Gastrocnemius medialis (tissue), 4 donors: ENCODE data around the gene CLDN15. TPM values are rescaled to one million over a fixed set of nuclear protein-coding genes. Genes with fewer than 3 reads are reported as not detected.

Experiments
- ATAC-seq, 2 donors: fragments of 150-250 bp; one replicate each; pipeline ENCODE4 v1.9.1; 2016
- DNase-seq, 2 donors: peaks; one replicate each; pipeline ENCODE4 v3.0.0-alpha.2; 2019
- H3K27ac ChIP-seq, 4 donors: fragments of 200-600 bp; sonication (generic); 1 replicate in 1 of 4; 2 replicates in 3 of 4; pipeline ENCODE4 v1.5.1; 2016 to 2018; ENCODE audit warnings: mild to moderate bottlenecking in 2 of 4, moderate library complexity in 1 of 4
- H3K27me3 ChIP-seq, 3 donors: fragments of 200-600 bp; sonication (generic) in 2 of 3; 1 replicate in 1 of 3; 2 replicates in 2 of 3; pipeline versions ENCODE4 v1.5.1 to v1.6.0; 2016 to 2019; ENCODE audit warnings: mild to moderate bottlenecking in 1 of 3, moderate library complexity in 1 of 3
- H3K36me3 ChIP-seq, 2 donors: fragments of 200-600 bp; sonication (generic) in 1 of 2; one replicate each; pipeline ENCODE4 v1.5.1; 2017 to 2018
- H3K4me1 ChIP-seq, 2 donors: fragments of 200-600 bp; sonication (generic) in 1 of 2; one replicate each; pipeline ENCODE4 v1.5.1; 2016 to 2017; ENCODE audit warnings: mild to moderate bottlenecking in 2 of 2
- H3K4me3 ChIP-seq, 4 donors: fragments of 200-600 bp; sonication (generic) in 3 of 4; 1 replicate in 1 of 4; 2 replicates in 3 of 4; pipeline ENCODE4 v1.5.1; 2016 to 2019; ENCODE audit warnings: mild to moderate bottlenecking in 2 of 4
- H3K9me3 ChIP-seq, 3 donors: fragments of 200-600 bp; sonication (generic) in 2 of 3; 1 replicate in 1 of 3; 2 replicates in 2 of 3; pipeline ENCODE4 v1.5.1; 2016 to 2019
- CTCF ChIP-seq, 5 experiments: fragments of 450-650 bp in 3 of 5; fragments of 200-600 bp in 2 of 5; sonication (generic) in 2 of 5; IDR thresholded peaks in 4 of 5; conservative IDR thresholded peaks in 1 of 5; 1 replicate in 4 of 5; 2 replicates in 1 of 5; pipeline ENCODE4 v1.5.1; 2016 to 2019; ENCODE audit warnings: antibody characterized with exemption in 5 of 5, mild to moderate bottlenecking in 3 of 5, moderate library complexity in 3 of 5
- POLR2A ChIP-seq, 2 donors: fragments of 450-650 bp; IDR thresholded peaks; one replicate each; pipeline ENCODE4 v1.6.1; 2017; ENCODE audit warnings: antibody characterized with exemption in 2 of 2, mild to moderate bottlenecking in 2 of 2, moderate library complexity in 2 of 2
- in situ Hi-C, 4 donors: fragments of 200-750 bp; cut with MboI; loops; one replicate each; pipeline versions ENCODE4 v1.15.0 to v1.8.0; 2017; ENCODE audit warnings: low sequenced_read_pairs in 4 of 4
- intact Hi-C: fragments of 100-400 bp; cut with DNase I; formaldehyde crosslinking; loops from one replicate; pipeline ENCODE4 v1.15.1; 2023; ENCODE audit warnings: low total_unique reads
- total RNA-seq, 4 donors: library from RNA; depleted of rRNA; stranded (reverse); fragments of >200 nt; gene quantifications; one replicate each; pipeline versions ENCODE4 v1.1.0 to v1.2.3, GENCODE V29; 2016

Gene CLDN15
- total RNA-seq, 4 donors from 2014 or later, result 0.87 to 3.2 (median 1.4) TPM

GRCh38 chr7:101186844-101187428 is 50.7 kb downstream of the CLDN15 start:
- H3K9me3 ChIP-seq, result no peaks in the 10 kb centered on the region
- no peak for ATAC-seq
- no peak overlapping the region for H3K27ac ChIP-seq
- no peak overlapping the region for H3K4me3 ChIP-seq
- in situ Hi-C loops, result no loop called here
- no peaks in the 10 kb centered on the region for H3K4me1 ChIP-seq
- H3K27me3 ChIP-seq, result peaks cover 3 to 12% (median 7%) of the 10 kb centered on the region in 3 donors
- H3K36me3 ChIP-seq, result no peaks in the 10 kb centered on the region
- DNase-seq, result no peak
- intact Hi-C loops, result no loop called here
- TF ChIP-seq POLR2A (IDR thresholded peaks at IDR 0.05) (no peak), CTCF (IDR thresholded peaks at IDR 0.05 in 4 of 5, conservative IDR thresholded peaks at IDR 0.05 in 1 of 5) (no peak)

- intact Hi-C loops, result no loop called here
- DNase-seq (no peak), ATAC-seq (no peak)
- no peaks in the 10 kb centered on the region for H3K9me3 ChIP-seq
- no peak overlapping the region for H3K27ac ChIP-seq
- no peaks in the 10 kb centered on the region for H3K4me1 ChIP-seq
- TF ChIP-seq POLR2A (IDR thresholded peaks at IDR 0.05) (no peak), CTCF (IDR thresholded peaks at IDR 0.05 in 4 of 5, conservative IDR thresholded peaks at IDR 0.05 in 1 of 5) (no peak)
- H3K36me3 ChIP-seq, result no peaks in the 10 kb centered on the region
- H3K27me3 ChIP-seq, result peaks cover 5 to 19% (median 10%) of the 10 kb centered on the region in 3 donors
- in situ Hi-C loops, result no loop called here
- H3K4me3 ChIP-seq, result no peak overlapping the region
These were observed 51.4 kb downstream of the CLDN15 start for GRCh38 chr7:101186194-101186593.

GRCh38 chr7:101185258-101185839 is 52.3 kb downstream of the CLDN15 start:
- H3K4me3 ChIP-seq, result no peak overlapping the region
- no peak for ATAC-seq
- H3K9me3 ChIP-seq, result no peaks in the 10 kb centered on the region
- no peaks in the 10 kb centered on the region for H3K4me1 ChIP-seq
- DNase-seq, result no peak
- no peak for TF ChIP-seq POLR2A (IDR thresholded peaks at IDR 0.05)
- TF ChIP-seq CTCF (IDR thresholded peaks at IDR 0.05 in 4 of 5, conservative IDR thresholded peaks at IDR 0.05 in 1 of 5), result no peak
- peaks cover 14 to 28% (median 18%) of the 10 kb centered on the region in 3 donors for H3K27me3 ChIP-seq
- H3K27ac ChIP-seq, result no peak overlapping the region
- intact Hi-C loops (no loop called here), in situ Hi-C loops (no loop called here)
- H3K36me3 ChIP-seq, result no peaks in the 10 kb centered on the region

Other genes with a start within 250 kb of the CLDN15 start
- under 1 TPM in 1 of 4 donors, not detected in 3; 0.05 TPM for gene MUC17, start 217.7 kb downstream of the CLDN15 start, total RNA-seq
- 10 to 100 TPM in 1 of 4 donors, 1 to 10 TPM in 3; 4.2 to 11.4 (median 6.9) TPM for gene TRIM56, start 152.3 kb downstream of the CLDN15 start, total RNA-seq
- 10 to 100 TPM in 3 of 4 donors, 1 to 10 TPM in 1; 5.9 to 21.7 (median 12.3) TPM for gene SERPINE1, start 110.7 kb downstream of the CLDN15 start, total RNA-seq
- 10 to 100 TPM in 3 of 4 donors, 1 to 10 TPM in 1; 5.5 to 24.4 (median 15.6) TPM for gene AP1S1, start 83.3 kb downstream of the CLDN15 start, total RNA-seq
- gene VGF, start 72.2 kb downstream of the CLDN15 start, total RNA-seq, result not detected
- not detected for gene NAT16, start 57.5 kb downstream of the CLDN15 start, total RNA-seq
- gene MOGAT3, start 36.8 kb downstream of the CLDN15 start, total RNA-seq, result not detected
- 10 to 100 TPM in 3 of 4 donors, 1 to 10 TPM in 1; 8.2 to 24.2 (median 15.5) TPM for gene PLOD3, start 20.2 kb downstream of the CLDN15 start, total RNA-seq
- gene ZNHIT1, start 19.6 kb downstream of the CLDN15 start, total RNA-seq, result 10 to 100 TPM; 66.7 to 83.9 (median 71.9) TPM
- gene FIS1, start 7.3 kb upstream of the CLDN15 start, total RNA-seq, result 100 to 1,000 TPM; 319 to 467 (median 364) TPM
- gene IFT22, start 84.0 kb upstream of the CLDN15 start, total RNA-seq, result 10 to 100 TPM; 13.4 to 32.3 (median 28.9) TPM
- not detected for gene COL26A1, start 125.1 kb upstream of the CLDN15 start, total RNA-seq